ENCODE measurements around the gene ARPC5L. TPM values are rescaled to one million over a fixed set of nuclear protein-coding genes. Genes with fewer than 3 reads are reported as not detected.

The ARPC5L gene
- total and polyA plus RNA-seq, 2 of the 13 experiments (the other 11 are each of a cell fraction or from before 2014, with no cell fraction given): 29.9 to 33.8 TPM

GRCh38 chr9:124869986-124870560 lies 8.1 kb downstream of the ARPC5L start (continued):
- TF ChIP-seq PREB (CRISPR knock-in tag; IDR thresholded peaks at IDR 0.05) (no peak), ZSCAN12 (CRISPR knock-in tag; IDR thresholded peaks at IDR 0.05) (no peak), AKNA (CRISPR knock-in tag; IDR thresholded peaks at IDR 0.05; ENCODE audit: borderline replicate concordance) (no peak), ZSCAN22 (CRISPR knock-in tag; IDR thresholded peaks at IDR 0.05) (no peak), NFATC3 (CRISPR knock-in tag; IDR thresholded peaks at IDR 0.05) (no peak), TCF7L2 (IDR thresholded peaks at IDR 0.05; ENCODE audit: low read depth, low read length) (no peak), GABPB1 (CRISPR knock-in tag; IDR thresholded peaks at IDR 0.05) (peak; percentile 25; the same call in 1 of the 2 replicates), ZGPAT (CRISPR knock-in tag; IDR thresholded peaks at IDR 0.05) (no peak), ZNF740 (CRISPR knock-in tag; IDR thresholded peaks at IDR 0.05) (no peak), ZFP41 (CRISPR knock-in tag; IDR thresholded peaks at IDR 0.05; ENCODE audit: borderline replicate concordance) (no peak), HNRNPH1 (optimal IDR thresholded peaks at IDR 0.05; ENCODE audit: low read depth, low read length) (no peak), SOX6 (IDR thresholded peaks at IDR 0.05) (no peak), SOX6 (CRISPR knock-in tag; IDR thresholded peaks at IDR 0.05) (peak; percentile 32; the same call in 1 of the 2 replicates), BCL6 (CRISPR knock-in tag; IDR thresholded peaks at IDR 0.05) (peak; percentile 33; the same call in 1 of the 2 replicates), MYC (CRISPR knock-in tag; IDR thresholded peaks at IDR 0.05; ENCODE audit: borderline replicate concordance) (0 out of 2 replicates have a peak, but pooled peaks have one; percentile 14), NONO (IDR thresholded peaks at IDR 0.05) (no peak), NONO (CRISPR knock-in tag; conservative IDR thresholded peaks at IDR 0.05) (no peak), ARID2 (CRISPR knock-in tag; IDR thresholded peaks at IDR 0.05; ENCODE audit: borderline replicate concordance) (no peak), ZNF788 (CRISPR knock-in tag; IDR thresholded peaks at IDR 0.05; ENCODE audit: borderline replicate concordance) (no peak), MBD4 (IDR thresholded peaks at IDR 0.05; ENCODE audit: borderline replicate concordance, low read length) (no peak), USF2 (IDR thresholded peaks at IDR 0.05; ENCODE audit: low read depth, low read length) (no peak), USF2 (CRISPR knock-in tag; IDR thresholded peaks at IDR 0.05; ENCODE audit: borderline replicate concordance) (no peak)
